HG03469 (cell line): ENCODE results near the gene CSNK2A1.
"Not testable (repeated sequence)": the region's sequence is repeated elsewhere in the genome, so short reads cannot be mapped to it uniquely, and the experiment has no call there.

Experiments
- ATAC-seq: cut with Tn5 transposase; IDR thresholded peaks from one replicate; pipeline ENCODE4 v1.9.1; 2021; ENCODE audit warnings: mild to moderate bottlenecking, moderate library complexity, moderate number of reproducible peaks; ENCODE audit not compliant: unreplicated experiment

CSNK2A1 gene

DNA sequence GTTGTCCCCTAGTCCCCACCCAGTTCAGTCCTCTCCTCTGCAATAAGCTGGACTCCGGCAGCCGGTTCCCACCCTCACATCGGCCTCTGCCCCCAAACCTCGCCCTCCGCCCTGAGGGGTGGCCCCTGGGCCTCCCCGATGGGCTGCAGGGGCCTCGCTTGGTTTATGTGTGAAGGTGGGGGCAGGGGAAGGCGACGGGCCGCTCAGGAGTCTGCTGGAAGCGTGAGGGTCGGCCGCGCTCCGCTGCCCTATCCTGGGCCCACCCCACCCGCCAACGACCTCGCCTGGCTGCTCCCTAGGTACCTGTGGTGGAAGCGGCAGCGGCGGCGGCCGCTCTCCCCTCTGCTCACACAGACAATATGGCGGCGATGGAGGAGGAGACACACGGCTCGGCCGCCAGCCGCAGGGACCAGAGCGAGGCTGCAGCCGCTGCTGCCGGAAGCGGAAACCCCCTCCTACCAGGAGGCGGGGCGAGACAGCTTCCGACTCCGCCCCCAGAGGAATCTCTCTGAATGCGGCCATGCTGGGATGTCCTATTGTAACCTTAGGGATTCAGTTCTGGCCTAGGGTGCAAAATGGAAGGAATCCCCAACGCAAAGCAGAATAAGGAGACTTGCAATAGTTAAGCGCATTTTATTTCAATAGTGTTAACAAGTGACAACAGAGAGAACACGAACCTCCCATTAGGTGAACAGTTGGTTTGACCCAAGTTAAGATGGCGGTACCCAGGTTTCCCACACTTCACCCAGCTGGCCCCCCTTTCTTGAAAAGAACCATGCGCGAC lies at the start of gene CSNK2A1:
Gene CSNK2A1 (minus strand): TSS at position 422 of the 784 bp plus-strand sequence. CDS start 35,239 bp downstream, outside the sequence.
- peak; percentile 87 for ATAC-seq

DNA sequence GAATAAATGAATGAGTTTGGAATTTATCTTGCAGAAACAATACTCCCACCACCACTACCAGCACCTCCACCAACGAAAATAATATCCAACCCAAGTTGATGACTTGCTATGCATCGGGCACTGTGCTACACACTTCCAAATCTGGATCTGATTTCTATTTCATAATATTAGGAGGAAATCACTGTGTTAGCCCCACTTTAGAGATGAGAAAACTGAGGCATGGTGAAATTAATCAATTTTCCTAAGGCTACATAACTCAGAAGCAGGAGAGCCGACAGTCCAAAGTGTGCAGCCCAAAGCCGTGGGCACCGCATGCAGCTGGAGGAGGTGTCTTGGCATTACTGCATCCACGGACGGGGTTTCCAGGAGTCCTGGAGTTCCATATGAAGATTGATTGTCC lies 48.9 kb upstream of the CSNK2A1 start:
- ATAC-seq: no peak

DNA sequence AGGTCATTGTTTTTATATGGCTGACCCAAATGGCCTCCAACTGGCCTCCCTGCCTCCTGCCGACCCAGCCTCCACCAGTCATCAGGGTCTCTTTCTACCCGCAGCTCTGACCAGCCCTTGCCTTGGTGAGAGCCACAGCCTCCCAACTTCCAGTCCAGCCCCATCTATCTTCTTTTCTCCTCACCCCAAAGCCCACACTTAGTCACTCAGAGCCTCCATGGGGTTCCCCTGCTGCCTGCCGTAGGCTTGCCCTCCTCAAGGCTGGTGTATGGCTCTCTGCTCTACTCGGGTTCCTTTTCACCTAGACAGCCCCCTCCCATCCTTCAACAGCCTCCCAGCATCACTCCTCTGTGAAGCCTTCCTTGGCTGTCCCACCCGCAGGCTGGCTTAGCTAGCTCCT lies 48.4 kb upstream of the CSNK2A1 start:
- ATAC-seq: no peak

DNA sequence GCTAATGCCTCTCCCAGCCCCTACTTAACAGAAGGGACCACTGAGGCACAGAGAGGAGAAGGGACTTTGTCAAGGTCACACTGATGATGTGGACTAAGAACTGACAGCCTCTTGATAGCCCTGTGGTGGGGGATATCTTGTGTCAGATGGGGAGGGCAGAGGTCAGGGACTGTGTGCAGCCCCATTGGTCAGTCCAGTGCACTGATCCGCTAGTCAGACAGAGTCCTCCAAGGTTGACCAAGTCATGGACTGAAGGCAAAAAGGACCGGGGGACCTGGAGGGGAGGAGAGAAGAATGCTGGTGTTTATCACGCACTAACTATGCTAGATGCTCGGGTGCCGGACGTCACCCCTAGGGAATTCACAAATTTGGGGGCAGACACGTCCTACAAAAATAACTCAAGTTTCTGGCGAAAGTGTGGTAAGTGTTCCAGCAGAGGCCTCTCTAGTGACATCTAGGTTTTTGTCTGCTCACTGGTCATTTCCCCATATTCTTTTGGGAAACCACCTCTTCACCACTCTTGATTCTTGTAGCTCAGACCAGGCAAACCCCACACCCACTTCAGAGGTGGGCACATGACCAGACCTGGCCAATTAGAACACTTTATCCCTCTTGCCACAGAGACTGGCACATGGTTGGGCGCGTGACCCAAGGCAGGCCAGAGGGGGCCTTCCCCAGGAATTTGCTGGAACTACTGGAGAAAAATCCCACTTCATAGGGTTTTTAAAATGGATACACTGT lies 45.5 kb upstream of the CSNK2A1 start:
- ATAC-seq: peak; percentile 52

DNA sequence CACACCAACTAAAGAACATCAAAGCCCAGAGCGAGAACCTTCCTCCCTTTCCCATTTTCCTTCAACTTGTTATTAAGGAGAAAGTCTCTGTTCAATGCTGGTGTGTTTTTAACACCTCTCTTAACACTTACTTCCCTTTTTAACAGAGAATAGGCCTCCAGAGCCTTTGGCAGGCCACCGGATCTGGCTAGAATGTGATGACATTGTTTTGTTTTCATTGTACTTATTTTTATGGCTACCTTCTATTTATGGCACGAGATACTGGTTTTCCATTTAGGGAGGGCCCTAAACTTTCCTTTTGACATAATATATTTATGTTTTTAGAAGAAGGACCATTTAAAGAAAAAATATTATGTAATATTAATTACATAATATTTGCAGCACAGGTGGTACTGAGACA lies 44.9 kb upstream of the CSNK2A1 start:
- no peak for ATAC-seq

DNA sequence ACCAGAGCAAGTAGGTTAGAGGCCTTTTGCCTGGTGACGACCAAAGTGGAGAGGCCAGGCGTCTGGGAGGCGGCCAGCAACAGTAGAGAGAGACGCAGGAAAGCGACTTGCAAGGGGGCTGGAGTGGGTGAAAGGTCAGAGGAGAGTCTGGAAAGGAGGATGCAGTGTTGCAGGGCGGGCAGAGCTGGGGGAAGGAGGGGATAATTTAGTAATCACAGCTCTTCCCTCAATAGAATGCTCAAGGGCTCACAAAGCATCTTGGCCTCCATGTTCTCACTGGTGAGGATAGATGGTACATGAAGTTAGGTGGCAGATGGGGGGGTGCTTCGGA lies 41.3 kb upstream of the CSNK2A1 start:
- ATAC-seq: no peak

DNA sequence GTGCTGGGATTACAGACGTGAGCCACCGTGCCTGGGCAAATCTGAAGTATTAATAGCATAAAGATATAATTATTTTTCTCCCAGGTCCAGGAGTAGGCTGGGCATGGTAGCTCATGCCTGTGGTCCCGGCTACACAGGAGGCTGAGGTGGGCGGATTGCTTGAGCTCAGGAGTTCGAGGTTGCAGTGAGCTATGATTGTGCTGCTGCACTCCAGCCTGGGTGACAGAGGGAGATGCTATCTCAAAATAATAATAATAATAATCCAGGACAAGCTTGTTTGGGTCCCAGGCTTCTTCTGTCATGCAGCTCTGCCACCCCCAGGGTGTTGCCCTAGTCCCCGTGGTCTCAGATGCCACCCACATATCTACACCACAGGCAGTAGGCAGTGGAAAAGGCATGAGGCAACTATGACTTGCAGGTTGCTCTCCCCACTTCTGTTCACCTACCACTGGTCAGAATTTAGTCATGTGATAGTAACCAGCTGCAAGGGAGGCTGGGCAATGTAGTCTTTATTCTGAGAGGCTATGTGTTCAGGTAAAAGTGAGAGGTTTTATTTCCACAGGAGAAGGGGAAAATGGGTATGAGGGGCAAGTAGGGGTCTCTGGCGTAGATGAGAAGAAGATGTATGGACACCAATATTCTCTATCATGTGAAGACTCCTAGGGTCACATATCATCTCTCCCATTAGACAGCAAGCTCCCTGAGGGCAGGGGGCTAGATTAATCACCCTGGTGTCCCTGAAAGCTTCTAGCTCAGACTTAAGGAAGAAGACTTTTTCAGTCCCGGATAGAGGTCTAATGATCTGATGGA lies 40.8 kb upstream of the CSNK2A1 start:
- ATAC-seq: peak; percentile 48

DNA sequence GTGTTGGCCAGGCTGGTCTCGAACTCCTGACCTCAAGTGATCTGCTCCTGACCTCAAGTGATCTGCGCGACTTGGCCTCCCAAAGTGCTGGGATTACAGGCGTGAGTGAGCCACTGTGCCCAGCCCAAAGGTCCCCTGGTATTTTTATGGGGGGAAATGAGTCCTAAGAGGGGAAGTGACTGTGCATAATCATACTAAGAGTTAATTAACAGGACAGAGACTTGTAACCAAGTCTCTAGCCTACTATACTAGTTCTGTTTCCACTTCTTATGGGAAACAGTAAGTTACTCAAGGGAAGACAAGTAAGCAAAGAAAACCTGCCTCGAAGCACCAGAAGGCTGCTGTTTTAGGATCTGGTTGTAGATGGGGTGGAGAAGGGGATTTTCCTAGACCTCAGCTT lies 38.6 kb upstream of the CSNK2A1 start:
- ATAC-seq: no peak

DNA sequence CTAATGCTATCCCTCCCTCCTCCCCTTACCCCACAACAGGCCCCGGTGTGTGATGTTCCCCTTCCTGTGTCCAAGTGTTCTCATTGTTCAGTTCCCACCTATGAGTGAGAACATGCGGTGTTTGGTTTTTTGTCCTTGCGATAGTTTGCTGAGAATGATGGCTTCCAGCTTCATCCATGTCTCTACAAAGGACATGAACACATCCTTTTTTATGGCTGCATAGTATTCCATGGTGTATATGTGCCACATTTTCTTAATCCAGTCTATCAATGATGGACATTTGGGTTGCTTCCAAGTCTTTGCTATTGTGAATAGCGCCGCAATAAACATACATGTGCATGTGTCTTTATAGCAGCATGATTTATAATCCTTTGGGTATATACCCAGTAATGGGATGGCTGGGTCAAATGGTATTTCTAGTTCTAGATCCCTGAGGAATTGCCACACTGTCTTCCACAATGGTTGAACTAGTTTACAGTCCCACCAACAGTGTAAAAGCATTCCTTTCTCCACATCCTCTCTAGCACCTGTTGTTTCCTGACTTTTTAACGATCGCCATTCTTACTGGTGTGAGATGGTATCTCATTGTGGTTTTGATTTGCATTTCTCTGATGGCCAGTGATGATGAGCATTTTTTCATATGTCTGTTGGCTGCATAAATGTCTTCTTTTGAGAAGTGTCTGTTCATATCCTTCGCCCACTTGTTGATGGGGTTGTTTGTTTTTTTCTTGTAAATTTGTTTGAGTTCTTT lies 35.5 kb upstream of the CSNK2A1 start:
- not testable (repeated sequence) for ATAC-seq

DNA sequence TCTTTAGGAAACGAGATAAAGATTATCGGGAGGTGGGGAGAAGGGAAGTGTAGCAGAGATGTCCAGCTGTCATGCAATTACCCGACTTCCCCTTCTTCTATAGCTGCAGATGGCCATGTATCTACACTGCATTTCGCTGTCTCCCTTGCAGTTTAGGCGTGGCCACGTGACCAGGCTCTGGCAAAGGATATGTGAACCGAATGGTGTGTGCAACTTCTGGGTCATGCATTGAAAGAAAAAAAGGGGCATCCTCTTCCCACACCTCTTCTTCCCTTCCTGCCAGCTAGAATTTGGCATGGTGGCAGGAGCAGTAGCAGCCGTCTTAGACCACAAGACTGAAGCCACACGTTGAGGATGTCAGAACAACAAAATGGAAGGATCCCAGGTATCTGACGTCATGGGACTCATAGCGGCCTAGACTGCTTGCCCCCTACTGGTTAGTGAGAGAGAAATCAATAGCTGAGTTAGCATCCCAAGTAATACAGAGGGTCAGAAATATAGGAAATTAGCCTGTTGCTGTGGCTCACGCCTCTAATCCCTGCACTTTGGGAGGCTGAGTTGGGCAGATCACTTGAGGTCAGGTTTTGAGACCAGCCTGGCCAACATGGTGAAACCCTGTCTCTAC lies 33.7 kb upstream of the CSNK2A1 start:
- no peak for ATAC-seq

DNA sequence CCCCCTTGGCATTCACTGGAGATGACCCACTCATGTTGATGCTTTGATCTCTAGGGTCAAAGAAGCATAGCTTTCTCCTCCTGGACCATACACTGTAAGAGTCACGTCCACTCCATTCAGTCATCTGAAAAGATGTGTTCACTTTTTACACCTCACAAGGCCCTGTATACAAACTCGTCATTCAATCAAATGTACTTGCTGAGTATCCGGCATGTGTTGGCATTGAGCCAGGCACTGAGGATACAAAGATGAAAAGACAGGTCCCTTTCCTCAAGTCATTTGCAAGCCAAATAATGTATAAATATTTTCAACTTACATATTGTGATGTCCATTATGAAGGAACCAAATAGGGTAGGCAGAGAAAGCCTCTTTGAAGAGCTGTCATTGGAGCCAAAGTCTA lies 32.6 kb upstream of the CSNK2A1 start:
- no peak for ATAC-seq

DNA sequence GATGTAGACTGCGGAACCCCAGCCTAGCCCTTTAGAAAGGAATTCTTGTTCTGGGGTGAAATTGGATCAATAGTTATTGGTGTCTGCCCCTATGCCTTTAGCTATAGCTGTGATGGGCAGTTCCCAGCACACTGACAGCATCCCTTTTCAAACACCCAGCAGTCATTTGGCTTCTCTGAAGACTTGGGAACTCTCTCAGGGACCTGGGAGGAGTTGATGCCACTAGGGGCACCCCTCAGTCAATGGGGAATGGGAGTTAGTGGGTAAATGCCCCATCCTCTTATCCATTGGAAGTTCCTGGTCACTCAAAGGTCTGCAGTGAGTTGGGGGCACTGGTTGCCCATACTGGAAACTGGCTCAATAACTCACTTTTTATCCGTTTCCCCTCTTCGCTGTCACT lies 31.6 kb upstream of the CSNK2A1 start:
- ATAC-seq: no peak

DNA sequence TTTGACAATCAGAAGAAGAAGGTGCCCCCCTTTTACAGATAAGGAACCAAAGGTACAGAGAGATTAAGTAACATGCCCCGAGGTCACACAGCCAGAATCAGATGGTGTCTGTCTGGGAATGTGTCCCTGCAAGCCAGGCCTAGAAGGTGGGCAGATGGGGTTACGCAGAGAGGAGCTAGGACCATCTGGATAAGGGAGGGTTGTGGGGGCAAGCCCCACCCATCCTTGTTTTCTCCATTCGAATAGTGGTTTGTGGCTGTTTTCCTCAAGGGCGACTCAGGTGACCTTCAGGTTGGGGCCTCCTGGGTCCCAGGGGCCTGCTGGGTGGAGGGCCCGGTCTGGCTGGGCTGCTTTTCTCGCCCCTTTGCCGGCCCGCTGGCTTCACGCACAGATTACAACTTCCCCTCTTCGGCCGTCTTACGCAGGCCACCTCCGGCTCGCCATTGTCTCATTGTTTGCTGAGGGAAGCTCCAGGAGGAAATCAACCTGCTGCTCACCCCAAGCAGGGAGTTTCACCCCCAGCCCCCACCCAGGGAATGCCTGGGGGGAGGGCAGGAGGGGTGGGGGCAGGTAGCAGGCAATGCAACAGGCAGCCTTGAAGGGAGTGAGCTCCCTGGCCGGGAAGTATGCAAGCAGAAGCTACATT lies 30.8 kb upstream of the CSNK2A1 start:
- no peak for ATAC-seq

DNA sequence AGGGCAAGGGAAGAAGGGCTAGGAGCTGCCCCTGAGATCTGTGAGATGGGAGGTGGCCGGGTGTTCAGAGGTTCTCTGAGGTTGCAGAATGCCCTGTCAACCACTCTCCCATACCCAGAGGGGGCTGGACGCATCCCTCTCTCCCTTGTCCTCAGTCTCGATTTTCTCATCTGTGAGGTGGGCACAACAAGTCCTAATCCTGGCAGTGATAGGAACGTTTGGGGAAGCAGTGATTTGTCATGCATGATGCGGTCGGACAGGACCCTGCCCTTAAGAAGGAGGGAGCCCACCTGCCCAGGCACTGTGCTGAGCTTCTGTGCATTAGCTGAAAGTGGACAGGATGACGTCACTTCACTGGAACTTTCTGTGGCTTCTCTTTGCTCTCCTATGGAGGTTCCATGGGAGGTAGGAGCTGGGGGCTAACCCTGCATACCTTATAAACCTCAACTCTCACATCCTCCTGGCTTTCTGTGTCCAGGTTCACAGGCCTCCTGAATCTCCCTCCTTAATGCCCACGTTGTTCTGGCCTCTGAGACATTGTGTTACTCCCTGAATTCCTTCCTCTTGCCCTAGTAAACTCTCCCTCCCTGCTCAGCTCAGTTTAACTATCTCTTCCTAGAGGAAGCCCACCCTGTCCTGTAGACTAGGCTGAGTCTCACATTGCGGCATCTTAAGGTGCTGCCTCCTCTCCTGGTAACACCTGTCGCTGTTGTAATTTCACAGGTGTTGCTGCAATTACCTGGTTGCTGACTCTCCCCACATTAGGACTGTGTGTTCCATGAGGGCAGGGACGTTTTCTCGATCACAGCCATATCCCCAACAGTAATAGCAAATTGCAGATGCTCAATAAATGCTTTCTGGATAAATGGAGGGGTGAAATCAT lies 30.1 kb upstream of the CSNK2A1 start:
- ATAC-seq: no peak

DNA sequence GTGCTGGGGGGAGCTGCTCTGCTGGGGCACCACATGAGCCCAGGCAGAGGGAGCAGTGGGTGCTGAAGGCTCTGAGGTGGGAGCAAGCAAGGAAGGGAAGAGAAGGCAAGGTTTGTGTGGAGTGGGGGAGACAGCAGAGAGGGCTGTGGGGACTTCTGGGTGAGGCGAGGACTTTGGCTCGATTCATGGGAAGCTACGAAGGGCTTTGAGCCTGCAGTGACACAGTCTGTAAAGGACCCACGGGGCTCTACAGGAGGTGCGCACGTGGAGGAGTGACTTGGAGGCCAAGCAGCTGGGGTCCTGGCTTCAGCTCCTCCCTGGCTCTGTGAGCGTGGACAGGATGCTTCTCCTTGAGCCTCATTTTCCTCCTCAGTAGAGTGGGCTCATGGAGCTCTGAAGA lies 29.1 kb upstream of the CSNK2A1 start:
- ATAC-seq: no peak

DNA sequence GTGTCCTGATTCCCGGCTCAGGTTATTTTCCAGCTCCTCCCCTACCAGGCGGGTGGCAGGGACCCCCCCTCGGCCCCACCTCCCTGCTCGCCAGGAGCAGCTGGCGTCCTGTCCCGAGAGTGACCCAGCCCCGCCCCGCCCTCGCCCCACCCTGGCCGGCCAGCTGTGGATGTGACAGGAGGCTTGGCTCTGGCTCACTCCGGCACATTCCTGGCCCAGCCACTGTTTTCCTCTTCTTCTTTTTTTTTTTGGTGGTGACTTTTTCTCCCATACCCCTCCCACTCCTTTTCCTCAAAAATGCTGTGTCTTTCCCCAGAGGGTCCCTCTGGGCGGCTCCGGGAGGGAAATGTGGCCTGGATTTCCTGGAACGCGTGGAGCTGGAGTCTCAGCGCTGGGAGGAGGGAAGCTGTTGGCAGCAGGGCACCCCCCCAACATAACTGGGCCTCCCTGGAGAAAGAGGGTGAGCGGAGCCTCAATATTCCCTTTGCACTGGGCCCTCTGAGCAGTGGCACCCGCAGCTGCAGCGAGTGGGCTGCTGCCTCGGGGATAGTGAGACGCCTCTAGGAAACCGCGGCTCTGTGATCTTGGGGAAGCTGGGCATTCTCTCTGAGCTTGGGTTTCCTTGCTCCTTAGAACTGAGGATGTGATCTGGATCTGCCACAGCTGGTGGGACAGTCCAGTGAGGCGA lies 28.3 kb upstream of the CSNK2A1 start:
- no peak for ATAC-seq

DNA sequence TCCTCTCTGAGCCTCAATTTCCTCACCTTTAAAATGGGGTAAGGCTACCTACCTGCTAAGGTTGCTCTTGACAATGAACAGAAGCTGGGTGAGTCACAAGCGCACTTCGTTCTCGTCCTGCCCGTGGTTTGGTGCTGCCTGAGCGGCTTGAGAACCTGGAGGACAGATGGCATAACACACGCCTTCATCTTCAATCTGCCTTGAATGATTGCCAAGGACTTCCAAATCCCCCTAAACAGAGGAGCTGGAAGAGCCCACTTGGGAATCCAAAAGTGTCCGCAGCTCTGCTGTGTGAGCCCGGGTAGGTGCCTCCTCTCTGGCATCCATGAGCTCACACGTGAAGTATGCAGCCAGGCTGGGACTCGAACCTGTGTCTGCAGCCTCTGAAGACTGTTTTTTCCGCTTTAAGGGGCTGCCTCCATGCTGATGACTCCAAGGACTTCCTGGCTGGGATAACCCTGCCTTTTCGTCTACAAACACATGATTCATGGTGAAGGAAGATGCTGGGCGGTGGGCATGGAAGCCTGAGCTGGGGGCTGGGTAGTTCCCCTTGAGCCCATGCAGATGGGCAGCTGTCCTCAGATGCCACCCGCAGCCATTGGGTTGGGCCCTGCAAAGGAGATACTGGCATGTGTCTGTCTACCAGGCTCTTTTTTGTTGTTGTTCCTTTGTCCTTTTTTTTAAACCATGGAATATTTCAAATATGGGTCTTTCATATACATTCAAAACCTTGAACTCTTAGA lies 25.3 kb upstream of the CSNK2A1 start:
- no peak for ATAC-seq
